ENCODE measurements around the gene TEX54. TPM values are rescaled to one million over a fixed set of nuclear protein-coding genes. Genes with fewer than 3 reads are reported as not detected.
A peak's percentile ranks its signal among the peaks of the same experiment; 100 is the strongest.

TEX54 gene
- total and polyA plus RNA-seq, 2 of the 13 experiments (the other 11 are each of a cell fraction or from before 2014, with no cell fraction given): not detected

DNA sequence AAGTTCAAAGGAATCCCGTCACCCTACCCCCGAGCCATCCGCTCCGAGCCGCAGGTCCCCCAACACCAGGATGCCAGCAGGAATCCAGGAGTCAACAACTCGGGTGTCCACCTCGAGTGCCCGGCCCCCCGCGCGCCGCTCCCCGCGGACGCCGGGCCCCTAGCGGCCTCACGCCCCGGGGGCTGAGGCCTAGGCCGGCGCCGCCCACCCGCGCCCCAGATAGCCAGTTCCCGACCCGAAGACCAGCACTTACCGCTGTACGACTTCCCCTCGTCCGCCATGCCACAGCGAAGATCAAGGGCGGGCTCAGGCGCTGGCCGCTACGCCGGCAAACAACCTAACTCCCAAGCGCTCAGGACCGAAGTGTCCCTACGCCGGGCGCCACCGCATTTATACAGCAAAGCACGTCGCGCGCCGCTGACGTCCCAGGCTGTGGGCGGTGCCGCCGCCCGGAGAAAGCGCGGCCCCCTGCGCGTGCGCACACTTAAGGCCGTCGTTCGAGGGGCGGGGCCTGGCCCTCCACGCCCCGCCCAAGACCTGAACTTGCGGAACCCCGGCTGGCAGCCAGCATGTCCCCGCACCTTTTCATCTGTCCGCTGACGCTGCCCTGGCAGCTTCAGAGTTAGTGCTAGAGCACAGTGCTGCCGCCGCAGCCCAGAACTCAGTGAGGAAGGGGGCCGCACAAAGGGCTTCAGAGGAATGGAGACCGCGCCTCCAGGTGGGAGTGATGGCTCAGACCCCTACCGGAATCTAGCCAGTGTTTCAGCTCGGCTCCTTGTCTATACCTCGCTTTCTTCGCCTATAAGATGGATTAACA lies 27.4 kb downstream of the TEX54 start, which contains the start of gene NXF1 (continued):
- TF ChIP-seq, protein P1, sequence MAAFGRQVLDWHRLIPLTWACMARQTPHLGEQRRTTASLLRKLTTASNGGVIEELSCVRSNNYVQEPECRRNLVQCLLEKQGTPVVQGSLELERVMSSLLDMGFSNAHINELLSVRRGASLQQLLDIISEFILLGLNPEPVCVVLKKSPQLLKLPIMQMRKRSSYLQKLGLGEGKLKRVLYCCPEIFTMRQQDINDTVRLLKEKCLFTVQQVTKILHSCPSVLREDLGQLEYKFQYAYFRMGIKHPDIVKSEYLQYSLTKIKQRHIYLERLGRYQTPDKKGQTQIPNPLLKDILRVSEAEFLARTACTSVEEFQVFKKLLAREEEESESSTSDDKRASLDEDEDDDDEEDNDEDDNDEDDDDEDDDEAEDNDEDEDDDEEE (CRISPR knock-in tag; IDR thresholded peaks at IDR 0.05): peak; percentile 68
- TF ChIP-seq POLR2A (IDR thresholded peaks at IDR 0.05; ENCODE audit: insufficient read depth in 1 of 2, low read depth in 2 of 2, low read length in 2 of 2): peak; percentile 100
- peak; percentile 88 for TF ChIP-seq ZZZ3 (CRISPR knock-in tag; IDR thresholded peaks at IDR 0.05; ENCODE audit: borderline replicate concordance)
- TF ChIP-seq EEA1 (CRISPR knock-in tag; IDR thresholded peaks at IDR 0.05; ENCODE audit: borderline replicate concordance): 0 out of 2 replicates have a peak, but pooled peaks have one; percentile 19
- TF ChIP-seq, protein P2, sequence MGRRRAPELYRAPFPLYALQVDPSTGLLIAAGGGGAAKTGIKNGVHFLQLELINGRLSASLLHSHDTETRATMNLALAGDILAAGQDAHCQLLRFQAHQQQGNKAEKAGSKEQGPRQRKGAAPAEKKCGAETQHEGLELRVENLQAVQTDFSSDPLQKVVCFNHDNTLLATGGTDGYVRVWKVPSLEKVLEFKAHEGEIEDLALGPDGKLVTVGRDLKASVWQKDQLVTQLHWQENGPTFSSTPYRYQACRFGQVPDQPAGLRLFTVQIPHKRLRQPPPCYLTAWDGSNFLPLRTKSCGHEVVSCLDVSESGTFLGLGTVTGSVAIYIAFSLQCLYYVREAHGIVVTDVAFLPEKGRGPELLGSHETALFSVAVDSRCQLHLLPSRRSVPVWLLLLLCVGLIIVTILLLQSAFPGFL (CRISPR knock-in tag; IDR thresholded peaks at IDR 0.05): no peak
- no peak; the same call in 1 of the 2 replicates for TF ChIP-seq ZNF101 (CRISPR knock-in tag; IDR thresholded peaks at IDR 0.05; ENCODE audit: borderline replicate concordance, low read depth)
- peak; percentile 86 for TF ChIP-seq PHF20 (CRISPR knock-in tag; IDR thresholded peaks at IDR 0.05)
- TF ChIP-seq, protein P3, sequence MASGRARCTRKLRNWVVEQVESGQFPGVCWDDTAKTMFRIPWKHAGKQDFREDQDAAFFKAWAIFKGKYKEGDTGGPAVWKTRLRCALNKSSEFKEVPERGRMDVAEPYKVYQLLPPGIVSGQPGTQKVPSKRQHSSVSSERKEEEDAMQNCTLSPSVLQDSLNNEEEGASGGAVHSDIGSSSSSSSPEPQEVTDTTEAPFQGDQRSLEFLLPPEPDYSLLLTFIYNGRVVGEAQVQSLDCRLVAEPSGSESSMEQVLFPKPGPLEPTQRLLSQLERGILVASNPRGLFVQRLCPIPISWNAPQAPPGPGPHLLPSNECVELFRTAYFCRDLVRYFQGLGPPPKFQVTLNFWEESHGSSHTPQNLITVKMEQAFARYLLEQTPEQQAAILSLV (CRISPR knock-in tag; IDR thresholded peaks at IDR 0.05; ENCODE audit: borderline replicate concordance): peak; percentile 82
- TF ChIP-seq ZNF713 (CRISPR knock-in tag; IDR thresholded peaks at IDR 0.05): 0 out of 2 replicates have a peak, but pooled peaks have one; percentile 38
- TF ChIP-seq RELA (CRISPR knock-in tag; IDR thresholded peaks at IDR 0.05): no peak
- no peak for TF ChIP-seq NFATC3 (CRISPR knock-in tag; IDR thresholded peaks at IDR 0.05)
- TF ChIP-seq MLXIP (CRISPR knock-in tag; IDR thresholded peaks at IDR 0.05; ENCODE audit: borderline replicate concordance): no peak
- TF ChIP-seq, protein P4, sequence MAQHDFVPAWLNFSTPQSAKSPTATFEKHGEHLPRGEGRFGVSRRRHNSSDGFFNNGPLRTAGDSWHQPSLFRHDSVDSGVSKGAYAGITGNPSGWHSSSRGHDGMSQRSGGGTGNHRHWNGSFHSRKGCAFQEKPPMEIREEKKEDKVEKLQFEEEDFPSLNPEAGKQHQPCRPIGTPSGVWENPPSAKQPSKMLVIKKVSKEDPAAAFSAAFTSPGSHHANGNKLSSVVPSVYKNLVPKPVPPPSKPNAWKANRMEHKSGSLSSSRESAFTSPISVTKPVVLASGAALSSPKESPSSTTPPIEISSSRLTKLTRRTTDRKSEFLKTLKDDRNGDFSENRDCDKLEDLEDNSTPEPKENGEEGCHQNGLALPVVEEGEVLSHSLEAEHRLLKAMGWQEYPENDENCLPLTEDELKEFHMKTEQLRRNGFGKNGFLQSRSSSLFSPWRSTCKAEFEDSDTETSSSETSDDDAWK (CRISPR knock-in tag; IDR thresholded peaks at IDR 0.05): no peak
- TF ChIP-seq SETDB1 (CRISPR knock-in tag; IDR thresholded peaks at IDR 0.05; ENCODE audit: borderline replicate concordance): no peak
- peak; percentile 65; the same call in 1 of the 2 replicates for TF ChIP-seq SIN3B (IDR thresholded peaks at IDR 0.05; ENCODE audit: low read length)
- TF ChIP-seq ZNF232 (CRISPR knock-in tag; IDR thresholded peaks at IDR 0.05; ENCODE audit: borderline replicate concordance): peak; percentile 91
- no peak for TF ChIP-seq ZMAT5 (CRISPR knock-in tag; IDR thresholded peaks at IDR 0.05; ENCODE audit: borderline replicate concordance, low read depth)
- peak; percentile 49; the same call in 1 of the 2 replicates for TF ChIP-seq XBP1 (CRISPR knock-in tag; IDR thresholded peaks at IDR 0.05)
